ENCODE results near the gene ERAL1. TPM values are rescaled to one million over a fixed set of nuclear protein-coding genes. Genes with fewer than 3 reads are reported as not detected.

The ERAL1 gene
- polyA plus RNA-seq, 3 donors, result 27.7 to 34.5 (median 33.8) TPM

- Mint-ChIP-seq H3K4me1 (peaks cover 14% of the 10 kb centered on the region), H3K9me3 (peaks cover 0 to 2% (median 0%) of the 10 kb centered on the region in 7 donors), H3K27ac (peak overlapping the region in 6 of 7 donors; percentile 1 to 72 (median 38)), H3K27me3 (ENCODE audit: low read depth in 3 of 3) (peaks cover under 1 to 3% (median 2%) of the 10 kb centered on the region in 3 donors), H3K4me3 (no peak overlapping the region), H3K36me3 (peaks cover 57 to 58% of the 10 kb centered on the region in 2 donors)
- H3K4me1 ChIP-seq (ENCODE audit: control insufficient read depth in 1 of 2, insufficient read depth in 2 of 2, low read length in 2 of 2), result peaks cover 9 to 16% of the 10 kb centered on the region in 2 donors
- no peak overlapping the region for H3K9ac ChIP-seq (ENCODE audit: insufficient read depth, low read length, poor library complexity, severe bottlenecking)
- peaks cover 4% of the 10 kb centered on the region for H3K79me2 ChIP-seq (ENCODE audit: insufficient read depth, low read length)
- 67% methylated on average over 3 of the region's 7 CpGs for WGBS (ENCODE audit: insufficient coverage)
- TF ChIP-seq CTCF (IDR thresholded peaks at IDR 0.05), result no peak
- H3K9me3 ChIP-seq (replicated peaks in 1 of 2; ENCODE audit: control insufficient read depth in 1 of 2, insufficient read depth in 1 of 2, low read length in 2 of 2), result no peaks in the 10 kb centered on the region
- no peaks in the 10 kb centered on the region for H3K27me3 ChIP-seq (ENCODE audit: control insufficient read depth in 2 of 2, insufficient read depth in 2 of 2, low read length in 2 of 2)
- peaks cover 62 to 64% of the 10 kb centered on the region in 2 donors for H3K36me3 ChIP-seq (replicated peaks in 1 of 2; ENCODE audit: control insufficient read depth in 1 of 2, insufficient read depth in 2 of 2, low read length in 2 of 2)
- H4K20me1 ChIP-seq (ENCODE audit: insufficient read depth, low read length), result peaks cover 54% of the 10 kb centered on the region
- H2AFZ ChIP-seq (ENCODE audit: insufficient read depth, low read depth, low read length, poor library complexity, severe bottlenecking), result no peak overlapping the region
- H3K4me2 ChIP-seq (replicated peaks; ENCODE audit: extremely low read depth, low read length, poor library complexity, severe bottlenecking), result no peak overlapping the region
- no peak overlapping the region for H3K4me3 ChIP-seq (replicated peaks in 1 of 3; ENCODE audit: low read depth in 2 of 3, low read length in 3 of 3)
- DNase-seq, result no peak
- peak overlapping the region in 1 of 2 donors; percentile 10 for H3K27ac ChIP-seq (ENCODE audit: low read depth in 1 of 2, low read length in 2 of 2)
- intact Hi-C loops (cut with micrococcal nuclease), result loop anchor here in 1 of 2 donors (10.0 kb wide), 1 partner anchor 208 kb away; no protein-coding TSS in a partner anchor
These were observed 52.1 kb downstream of the ERAL1 start for GRCh38 chr17:28906706-28907438.

- Histone ChIP-seq H3K4me1 (ENCODE audit: control insufficient read depth in 1 of 2, insufficient read depth in 2 of 2, low read length in 2 of 2) (peaks cover 5 to 9% of the 10 kb centered on the region in 2 donors), H3K79me2 (ENCODE audit: insufficient read depth, low read length) (peaks cover 7% of the 10 kb centered on the region), H4K20me1 (ENCODE audit: insufficient read depth, low read length) (peaks cover 64% of the 10 kb centered on the region), H3K9me3 (replicated peaks in 1 of 2; ENCODE audit: control insufficient read depth in 1 of 2, insufficient read depth in 1 of 2, low read length in 2 of 2) (no peaks in the 10 kb centered on the region), H3K4me3 (replicated peaks in 1 of 3; ENCODE audit: low read depth in 2 of 3, low read length in 3 of 3) (no peak overlapping the region), H3K4me2 (replicated peaks; ENCODE audit: extremely low read depth, low read length, poor library complexity, severe bottlenecking) (no peak overlapping the region), H2AFZ (ENCODE audit: insufficient read depth, low read depth, low read length, poor library complexity, severe bottlenecking) (no peak overlapping the region), H3K27ac (ENCODE audit: low read depth in 1 of 2, low read length in 2 of 2) (peak overlapping the region in 1 of 2 donors; percentile 10), H3K36me3 (replicated peaks in 1 of 2; ENCODE audit: control insufficient read depth in 1 of 2, insufficient read depth in 2 of 2, low read length in 2 of 2) (peaks cover 72 to 74% of the 10 kb centered on the region in 2 donors), H3K27me3 (ENCODE audit: control insufficient read depth in 2 of 2, insufficient read depth in 2 of 2, low read length in 2 of 2) (no peaks in the 10 kb centered on the region), H3K9ac (ENCODE audit: insufficient read depth, low read length, poor library complexity, severe bottlenecking) (no peak overlapping the region)
- Mint-ChIP-seq H3K4me3 (no peak overlapping the region), H3K27ac (peak overlapping the region in 4 of 7 donors; percentile 32 to 88 (median 42)), H3K4me1 (peaks cover 10% of the 10 kb centered on the region), H3K9me3 (no peaks in the 10 kb centered on the region), H3K36me3 (peaks cover 68% of the 10 kb centered on the region in 2 donors), H3K27me3 (ENCODE audit: low read depth in 3 of 3) (peaks cover 0 to 2% (median 2%) of the 10 kb centered on the region in 3 donors)
- DNase-seq, result no peak
- intact Hi-C loops (cut with micrococcal nuclease), result loop anchor here in 1 of 2 donors (10.0 kb wide), 1 partner anchor 207 kb away; no protein-coding TSS in a partner anchor
- TF ChIP-seq CTCF (IDR thresholded peaks at IDR 0.05), result no peak
- no CpG with 5 or more reads among the region's 3 CpGs for WGBS (ENCODE audit: insufficient coverage)
These were observed 53.1 kb downstream of the ERAL1 start for GRCh38 chr17:28907709-28908475.
